ENCODE data around the gene PYROXD2. TPM values are rescaled to one million over a fixed set of nuclear protein-coding genes. Genes with fewer than 3 reads are reported as not detected.
A peak's percentile ranks its signal among the peaks of the same experiment; 100 is the strongest.

The PYROXD2 gene
- total RNA-seq, 1 donor from 2014 or later: 5.5 TPM

DNA sequence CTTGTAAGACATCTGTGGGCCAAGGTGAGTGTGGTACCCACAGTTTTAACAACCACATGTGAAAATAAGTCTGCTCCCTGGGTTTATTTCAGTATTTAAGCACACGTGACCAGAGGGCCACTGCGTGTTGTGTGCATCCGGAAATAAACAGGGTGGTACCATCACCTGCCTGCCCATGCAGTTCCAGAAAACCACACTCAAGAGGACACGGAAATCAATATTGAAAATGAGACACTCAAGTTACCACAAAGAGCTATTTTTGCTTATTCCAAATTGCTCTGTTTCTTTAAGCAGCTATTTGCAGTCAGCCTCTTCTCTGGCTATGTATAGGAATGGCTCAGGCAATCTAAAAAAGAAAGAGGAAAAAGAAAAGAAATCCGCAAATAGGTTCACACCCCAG is 75.2 kb downstream of the PYROXD2 start:
- Mint-ChIP-seq H3K4me1 (ENCODE audit: low read depth, unreplicated experiment) (peaks cover 2% of the 10 kb centered on the region), H3K27ac (ENCODE audit: unreplicated experiment) (no peak overlapping the region), H3K9me3 (ENCODE audit: unreplicated experiment) (peaks cover 1% of the 10 kb centered on the region), H3K27me3 (ENCODE audit: unreplicated experiment) (peaks cover 4% of the 10 kb centered on the region), H3K36me3 (ENCODE audit: unreplicated experiment) (no peaks in the 10 kb centered on the region), H3K4me3 (ENCODE audit: unreplicated experiment) (no peak overlapping the region)
- TF ChIP-seq, protein P1, sequence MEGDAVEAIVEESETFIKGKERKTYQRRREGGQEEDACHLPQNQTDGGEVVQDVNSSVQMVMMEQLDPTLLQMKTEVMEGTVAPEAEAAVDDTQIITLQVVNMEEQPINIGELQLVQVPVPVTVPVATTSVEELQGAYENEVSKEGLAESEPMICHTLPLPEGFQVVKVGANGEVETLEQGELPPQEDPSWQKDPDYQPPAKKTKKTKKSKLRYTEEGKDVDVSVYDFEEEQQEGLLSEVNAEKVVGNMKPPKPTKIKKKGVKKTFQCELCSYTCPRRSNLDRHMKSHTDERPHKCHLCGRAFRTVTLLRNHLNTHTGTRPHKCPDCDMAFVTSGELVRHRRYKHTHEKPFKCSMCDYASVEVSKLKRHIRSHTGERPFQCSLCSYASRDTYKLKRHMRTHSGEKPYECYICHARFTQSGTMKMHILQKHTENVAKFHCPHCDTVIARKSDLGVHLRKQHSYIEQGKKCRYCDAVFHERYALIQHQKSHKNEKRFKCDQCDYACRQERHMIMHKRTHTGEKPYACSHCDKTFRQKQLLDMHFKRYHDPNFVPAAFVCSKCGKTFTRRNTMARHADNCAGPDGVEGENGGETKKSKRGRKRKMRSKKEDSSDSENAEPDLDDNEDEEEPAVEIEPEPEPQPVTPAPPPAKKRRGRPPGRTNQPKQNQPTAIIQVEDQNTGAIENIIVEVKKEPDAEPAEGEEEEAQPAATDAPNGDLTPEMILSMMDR (IDR thresholded peaks at IDR 0.05; ENCODE audit: partially characterized antibody, unreplicated experiment): no peak
- no peak for DNase-seq

GRCh38 chr10:98338896-98339295 is 76.1 kb downstream of the PYROXD2 start:
- DNase-seq: no peak
- Mint-ChIP-seq H3K4me3 (ENCODE audit: unreplicated experiment) (no peak overlapping the region), H3K27ac (ENCODE audit: unreplicated experiment) (no peak overlapping the region), H3K36me3 (ENCODE audit: unreplicated experiment) (no peaks in the 10 kb centered on the region), H3K4me1 (ENCODE audit: low read depth, unreplicated experiment) (peaks cover 2% of the 10 kb centered on the region), H3K9me3 (ENCODE audit: unreplicated experiment) (peaks cover 1% of the 10 kb centered on the region), H3K27me3 (ENCODE audit: unreplicated experiment) (peaks cover 4% of the 10 kb centered on the region)
- TF ChIP-seq, protein P1 (IDR thresholded peaks at IDR 0.05; ENCODE audit: partially characterized antibody, unreplicated experiment): no peak

DNA sequence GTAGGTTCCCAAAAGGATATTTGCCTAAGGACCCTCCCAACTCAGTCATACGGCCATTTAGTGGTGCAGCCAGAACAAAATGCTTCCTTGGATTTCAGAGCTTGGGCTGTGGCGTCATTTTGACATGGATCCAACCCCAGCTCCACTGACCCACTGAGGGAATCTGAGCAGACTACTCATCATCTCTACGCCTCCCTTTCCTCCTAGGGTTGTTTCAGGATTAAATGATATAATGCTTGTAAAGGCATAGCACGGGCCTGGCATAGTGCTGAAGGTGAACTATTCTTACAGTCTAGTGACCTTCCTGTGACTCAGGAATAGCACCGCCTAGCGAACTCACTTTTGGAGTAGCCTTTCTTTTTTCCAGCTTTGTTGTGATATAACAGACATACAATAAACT is 76.7 kb downstream of the PYROXD2 start:
- Mint-ChIP-seq H3K27me3 (ENCODE audit: unreplicated experiment) (peaks cover 4% of the 10 kb centered on the region), H3K36me3 (ENCODE audit: unreplicated experiment) (no peaks in the 10 kb centered on the region), H3K9me3 (ENCODE audit: unreplicated experiment) (peaks cover 1% of the 10 kb centered on the region), H3K4me3 (ENCODE audit: unreplicated experiment) (no peak overlapping the region), H3K27ac (ENCODE audit: unreplicated experiment) (no peak overlapping the region), H3K4me1 (ENCODE audit: low read depth, unreplicated experiment) (peaks cover 2% of the 10 kb centered on the region)
- no peak for DNase-seq
- TF ChIP-seq, protein P1 (IDR thresholded peaks at IDR 0.05; ENCODE audit: partially characterized antibody, unreplicated experiment): no peak

DNA sequence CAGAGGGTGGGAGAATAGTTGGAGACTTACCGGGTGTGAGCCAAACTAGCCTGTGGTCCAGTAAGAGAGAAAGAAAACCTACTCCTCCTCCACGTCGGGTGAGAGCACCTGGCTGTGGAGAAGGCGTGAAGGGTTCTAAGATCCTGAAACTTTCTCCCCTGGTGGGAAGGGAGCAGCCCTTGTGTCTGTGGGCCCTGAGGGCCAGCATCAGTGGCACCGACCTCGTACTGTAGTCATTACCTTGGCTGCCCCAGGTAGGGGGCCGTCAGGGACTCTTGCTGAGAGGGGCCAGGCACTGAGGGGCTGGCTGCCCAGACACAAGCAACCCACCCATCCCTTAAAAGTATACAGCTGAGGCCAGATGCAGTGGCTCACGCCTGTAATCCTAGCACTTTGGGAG is 77.5 kb downstream of the PYROXD2 start:
- no peak overlapping the region for H3K27ac Mint-ChIP-seq (ENCODE audit: unreplicated experiment)
- TF ChIP-seq, protein P1 (IDR thresholded peaks at IDR 0.05; ENCODE audit: partially characterized antibody, unreplicated experiment): no peak
- H3K27me3 Mint-ChIP-seq (ENCODE audit: unreplicated experiment): peaks cover 4% of the 10 kb centered on the region
- H3K36me3 Mint-ChIP-seq (ENCODE audit: unreplicated experiment): no peaks in the 10 kb centered on the region
- H3K4me1 Mint-ChIP-seq (ENCODE audit: low read depth, unreplicated experiment): peaks cover 2% of the 10 kb centered on the region
- no peak for DNase-seq
- H3K9me3 Mint-ChIP-seq (ENCODE audit: unreplicated experiment): peaks cover 1% of the 10 kb centered on the region
- no peak overlapping the region for H3K4me3 Mint-ChIP-seq (ENCODE audit: unreplicated experiment)

Small RNA genes lying within 50 kb of the gene (microRNA-seq; reads per million reads assigned to microRNA genes)
- gene MIR1287 (ENCODE audit: unreplicated experiment): 127 reads per million, percentile 76 among the genes with 10 or more reads in this experiment
- 6.6 reads per million, percentile 38 among the genes with 10 or more reads in this experiment for gene MIR4685 (ENCODE audit: unreplicated experiment)

Other genes with a start within 250 kb of the PYROXD2 start
- gene LOXL4, start 147.0 kb downstream of the PYROXD2 start, total RNA-seq (ENCODE audit: unreplicated experiment): 6.1 TPM
- 34.4 TPM for gene HPS1, start 31.8 kb upstream of the PYROXD2 start, total RNA-seq (ENCODE audit: unreplicated experiment)

Measured in glutamatergic neuron (in vitro differentiated cells).